C4-2B (cell line): ENCODE measurements around the gene SNCAIP.

Experiments used
- CTCF ChIP-seq: fragments of 450-650 bp; conservative IDR thresholded peaks from 2 replicates; pipeline ENCODE4 v1.5.1; 2017; ENCODE audit warnings: mild to moderate bottlenecking
- ZFX ChIP-seq: fragments of 450-650 bp; IDR thresholded peaks from 2 replicates; pipeline ENCODE4 v1.6.1; 2017

- no peak for TF ChIP-seq CTCF
- TF ChIP-seq ZFX: no peak
Observed at GRCh38 chr5:122296871-122297270, 15.2 kb upstream of the SNCAIP start.
